HCT116 (cell line): ENCODE measurements around the gene SPATS2L. TPM values are rescaled to one million over a fixed set of nuclear protein-coding genes. Genes with fewer than 3 reads are reported as not detected.

Experiments used
- ATAC-seq: fragments of 200-7000 bp; cut with Tn5 transposase; 2 replicates; pipeline ENCODE4 v1.9.1; 2020; ENCODE audit warnings: mild to moderate bottlenecking, moderate library complexity
- BruUV-seq: library from RNA; stranded (reverse); fragments of 400-500 nt; replicated peaks from 2 replicates; lab custom pipeline; 2021; lab: Mats Ljungman, UMichigan
- CTCF ChIA-PET: fragments of 300-600 bp; sonication (Branson Sonifier 250); formaldehyde crosslinking; loops from one replicate; lab custom pipeline; 2021; ENCODE audit warnings: antibody characterized with exemption; lab: Charles Lee
- POLR2A ChIA-PET: fragments of 300-600, 350-600 bp; sonication (Branson Sonifier 250); formaldehyde crosslinking; loops from one replicate; lab custom pipeline; 2021; ENCODE audit warnings: antibody characterized with exemption; lab: Charles Lee
- RAD21 ChIA-PET, 2 experiments: fragments of 300-600 bp; sonication (Branson Sonifier 250); formaldehyde crosslinking; loops; one replicate each; lab custom pipeline; 2023; ENCODE audit warnings: low total read pairs in 2 of 2; ENCODE audit not compliant: uncharacterized antibody in 2 of 2, unreplicated experiment in 2 of 2, low non-redundant PET in 1 of 2; lab: Charles Lee
- DNase-seq: peaks from one replicate; pipeline ENCODE4 v3.0.0-alpha.2; 2010; ENCODE audit warnings: low read depth, low spot score
- H2AFZ ChIP-seq: fragments of 200-600 bp; shearing (Covaris generic), sonication (generic); 2 replicates; pipeline ENCODE4 v1.6.1; 2017; ENCODE audit warnings: low read depth, mixed run types, mixed read lengths, antibody characterized with exemption, low read length; ENCODE audit not compliant: poor library complexity, severe bottlenecking
- H3K27ac ChIP-seq: 2 replicates; pipeline ENCODE4 v1.5.1; 2012; ENCODE audit warnings: low read depth, low read length
- H3K27me3 ChIP-seq: fragments of 200-600 bp; sonication (generic); 2 replicates; pipeline ENCODE4 v1.6.1; 2016; ENCODE audit warnings: mixed run types, low read length, mixed read lengths; ENCODE audit not compliant: insufficient read depth
- H3K36me3 ChIP-seq, 2 experiments: fragments of 200-500 bp in 1 of 2; fragments of 200-600 bp in 1 of 2; sonication (Bioruptor generic) in 1 of 2; sonication (generic) in 1 of 2; 2 replicates each; pipeline versions ENCODE4 v1.5.1 to v1.6.1; 2014 to 2016; ENCODE audit warnings: low read length in 2 of 2, inconsistent platforms in 1 of 2, mixed read lengths in 1 of 2, mixed run types in 1 of 2; ENCODE audit not compliant: insufficient read depth in 2 of 2, control insufficient read depth in 1 of 2
- H3K4me1 ChIP-seq, 2 experiments: fragments of 200-600 bp in 1 of 2; sonication (generic) in 1 of 2; 2 replicates each; pipeline versions ENCODE4 v1.5.1 to v1.6.1; 2012 to 2017; ENCODE audit warnings: low read length in 2 of 2, inconsistent platforms in 1 of 2, mild to moderate bottlenecking in 1 of 2, mixed read lengths in 1 of 2, mixed run types in 1 of 2, moderate library complexity in 1 of 2; ENCODE audit not compliant: insufficient read depth in 2 of 2, control insufficient read depth in 1 of 2
- H3K4me2 ChIP-seq: fragments of 200-600 bp; sonication (generic); 2 replicates; pipeline ENCODE4 v1.6.1; 2017; ENCODE audit warnings: mixed run types, low read length, mixed read lengths
- H3K4me3 ChIP-seq, 2 experiments: fragments of 200-600 bp in 1 of 2; sonication (generic) in 1 of 2; replicated peaks in 1 of 2; 2 replicates each; pipeline ENCODE4 v1.5.1; 2011 to 2016; ENCODE audit warnings: low read length in 2 of 2, control low read depth in 1 of 2, low read depth in 1 of 2, mild to moderate bottlenecking in 1 of 2, mixed read lengths in 1 of 2, mixed run types in 1 of 2
- H3K79me2 ChIP-seq: fragments of 200-600 bp; sonication (generic); 2 replicates; pipeline ENCODE4 v1.6.1; 2017; ENCODE audit warnings: mild to moderate bottlenecking, mixed run types, low read length, moderate library complexity, mixed read lengths; ENCODE audit not compliant: insufficient read depth
- H3K9ac ChIP-seq: fragments of 200-600 bp; sonication (generic); 2 replicates; pipeline ENCODE4 v1.6.1; 2016; ENCODE audit warnings: low read length, mixed read lengths
- H3K9me2 ChIP-seq: fragments of 200-600 bp; sonication (generic), shearing (Covaris generic); 2 replicates; pipeline ENCODE4 v1.6.1; 2017; ENCODE audit warnings: mixed run types, mild to moderate bottlenecking, moderate library complexity; ENCODE audit not compliant: insufficient read depth
- H3K9me3 ChIP-seq, 2 experiments: fragments of 200-500 bp in 1 of 2; fragments of 200-600 bp in 1 of 2; sonication (Bioruptor generic) in 1 of 2; sonication (generic) in 1 of 2; 2 replicates each; pipeline ENCODE4 v1.6.1; 2014 to 2017; ENCODE audit warnings: low read length in 2 of 2, mixed read lengths in 2 of 2, inconsistent platforms in 1 of 2, low read depth in 1 of 2, mild to moderate bottlenecking in 1 of 2, mixed run types in 1 of 2, moderate library complexity in 1 of 2; ENCODE audit not compliant: control insufficient read depth in 1 of 2, insufficient read depth in 1 of 2
- H4K20me1 ChIP-seq: fragments of 200-600 bp; sonication (generic), shearing (Covaris generic); 2 replicates; pipeline ENCODE4 v1.6.1; 2017; ENCODE audit warnings: mixed run types, mild to moderate bottlenecking, moderate library complexity; ENCODE audit not compliant: insufficient read depth
- CEBPB ChIP-seq: IDR thresholded peaks from 2 replicates; pipeline ENCODE4 v1.6.1; 2012; ENCODE audit warnings: low read depth
- EGR1 ChIP-seq: IDR thresholded peaks from 2 replicates; pipeline ENCODE4 v1.6.1; 2012; ENCODE audit warnings: low read depth
- ELF1 ChIP-seq: IDR thresholded peaks from 2 replicates; pipeline ENCODE4 v1.6.1; 2012; ENCODE audit warnings: low read depth, borderline replicate concordance
- EZH2 ChIP-seq: fragments of 200-600 bp; sonication (generic); IDR thresholded peaks from 2 replicates; pipeline ENCODE4 v1.6.1; 2017; ENCODE audit warnings: antibody characterized with exemption, mixed run types
- POLR2A ChIP-seq: IDR thresholded peaks from 2 replicates; pipeline ENCODE4 v1.7.0; 2011; ENCODE audit warnings: borderline replicate concordance; ENCODE audit not compliant: insufficient read depth, insufficient read length; ENCODE audit errors: extremely low read depth
- SRF ChIP-seq: IDR thresholded peaks from 2 replicates; pipeline ENCODE4 v1.6.1; 2012; ENCODE audit warnings: low read depth
- TCF7L2 ChIP-seq: IDR thresholded peaks from 2 replicates; pipeline ENCODE4 v1.7.0; 2011; ENCODE audit warnings: borderline replicate concordance, inconsistent platforms; ENCODE audit not compliant: insufficient read depth, insufficient read length; ENCODE audit errors: extremely low read depth
- intact Hi-C: fragments of 100-400 bp; cut with micrococcal nuclease; formaldehyde crosslinking; loops from 2 replicates; pipeline ENCODE4 v1.10.0; 2022
- total RNA-seq: library from RNA; stranded (reverse); gene quantifications from one replicate; pipeline ENCODE4 v1.2.1, GENCODE V29; 2021; ENCODE audit not compliant: unreplicated experiment
- TF ChIP-seq, protein P1 (sequence below): IDR thresholded peaks from 2 replicates; pipeline ENCODE4 v1.6.1; 2012

The SPATS2L gene
- total RNA-seq, 1 experiment from 2014 or later = 87.1 TPM

DNA sequence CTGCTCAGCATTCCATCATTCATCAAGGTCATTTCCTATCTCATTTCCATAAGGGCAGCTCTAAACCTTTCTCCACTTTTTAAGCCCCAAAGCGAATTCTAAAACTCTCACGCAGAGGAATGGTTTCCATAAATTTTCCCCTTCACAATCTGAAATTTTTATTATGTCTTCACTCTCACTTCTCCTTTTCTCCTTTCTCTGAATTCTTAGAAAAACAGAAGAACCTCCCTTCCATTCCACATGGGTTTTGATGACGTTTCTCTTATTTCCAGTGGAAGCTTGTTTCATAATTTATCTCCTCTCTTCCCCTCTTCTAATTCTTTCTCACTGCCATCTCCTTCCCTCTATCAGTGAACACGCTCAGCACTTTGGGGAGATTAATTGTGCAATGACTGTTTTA is 97.3 kb downstream of the SPATS2L start:
- Histone ChIP-seq H3K4me1 (peaks cover 51 to 78% of the 10 kb centered on the region in 2 experiments), H2AFZ (no peak overlapping the region), H3K4me3 (no peak overlapping the region), H3K9me3 (no peaks in the 10 kb centered on the region), H4K20me1 (no peaks in the 10 kb centered on the region), H3K36me3 (no peaks in the 10 kb centered on the region), H3K4me2 (peak overlapping the region; percentile 76), H3K27me3 (no peaks in the 10 kb centered on the region), H3K9me2 (no peaks in the 10 kb centered on the region), H3K27ac (peak overlapping the region; percentile 93)
- RAD21 ChIA-PET = no interaction called here
- no peak for ATAC-seq
- intact Hi-C loops = no loop called here
- TF ChIP-seq POLR2A (no peak), TCF7L2 (no peak), SRF (no peak), ELF1 (no peak), EZH2 (no peak), EGR1 (no peak)
- TF ChIP-seq, protein P1, sequence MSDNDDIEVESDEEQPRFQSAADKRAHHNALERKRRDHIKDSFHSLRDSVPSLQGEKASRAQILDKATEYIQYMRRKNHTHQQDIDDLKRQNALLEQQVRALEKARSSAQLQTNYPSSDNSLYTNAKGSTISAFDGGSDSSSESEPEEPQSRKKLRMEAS = no peak
- TF ChIP-seq, all 23 proteins: peak for 0
- CTCF ChIA-PET = no interaction called here
- Histone ChIP-seq H3K79me2 (peaks cover 24% of the 10 kb centered on the region), H3K9ac (no peak overlapping the region)
- no peak for DNase-seq
- BruUV-seq = no TSS peak
- POLR2A ChIA-PET = no interaction called here

- POLR2A ChIA-PET = interaction anchor here (0.9 kb wide), 1 partner anchor 362 kb away, joined by 3 read pairs; no protein-coding TSS in a partner anchor
These were observed 98.1 kb downstream of the SPATS2L start for GRCh38 chr2:200404615-200405014.

More at GRCh38 chr2:200404615-200405014, 98.1 kb downstream of the SPATS2L start:
- CTCF ChIA-PET = no interaction called here
- H3K79me2 ChIP-seq = peaks cover 24% of the 10 kb centered on the region
- H3K9me2 ChIP-seq = no peaks in the 10 kb centered on the region
- H3K4me1 ChIP-seq = peaks cover 55 to 78% of the 10 kb centered on the region in 2 experiments
- H3K4me2 ChIP-seq = peak overlapping the region; percentile 76
- no peaks in the 10 kb centered on the region for H3K9me3 ChIP-seq
- no peak for TF ChIP-seq POLR2A
- TF ChIP-seq CEBPB = no peak
- H4K20me1 ChIP-seq = no peaks in the 10 kb centered on the region
- peak overlapping the region in 1 of 2 experiments; percentile 42; a peak in 2 of 4 replicates for H3K4me3 ChIP-seq
- peak overlapping the region; percentile 57 for H3K9ac ChIP-seq
- no peaks in the 10 kb centered on the region for H3K27me3 ChIP-seq
- no peak overlapping the region for H2AFZ ChIP-seq
- H3K27ac ChIP-seq = peak overlapping the region; percentile 93
- BruUV-seq = no TSS peak
- no peak for DNase-seq
- intact Hi-C loops = no loop called here
- ATAC-seq = no peak
- no peaks in the 10 kb centered on the region for H3K36me3 ChIP-seq
- RAD21 ChIA-PET = no interaction called here
